CD4-positive, alpha-beta T cell treated with Interleukin-17A for 4 hours (primary cell): ENCODE measurements around the gene SGCE.

ENCODE experiments used
- DNase-seq: peaks from one replicate; pipeline ENCODE4 v3.0.0-alpha.2; 2020; ENCODE audit warnings: mixed read lengths

SGCE gene

GRCh38 chr7:94618126-94618525 is 37.8 kb downstream of the SGCE start:
- no peak for DNase-seq

DNA sequence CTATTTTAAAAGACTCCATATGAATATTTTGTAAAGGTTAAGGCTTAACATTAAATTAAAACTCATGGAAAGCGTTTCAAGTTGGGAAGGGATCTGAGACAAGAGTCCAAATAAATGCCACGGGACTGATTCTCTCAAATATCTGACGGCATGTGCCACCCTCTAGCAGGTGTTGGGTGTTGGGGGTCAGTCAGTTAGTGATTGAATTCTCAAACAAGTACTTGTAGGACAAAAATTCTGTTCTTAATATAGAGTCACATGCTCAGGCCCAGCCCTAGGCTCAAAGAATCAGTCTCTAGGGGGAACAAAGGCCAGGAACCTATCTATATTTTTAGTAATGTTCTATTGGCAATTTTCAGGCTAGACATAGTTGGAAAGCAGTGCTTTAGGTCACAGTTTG is 39.1 kb downstream of the SGCE start:
- no peak for DNase-seq

GRCh38 chr7:94615666-94616065 is 40.3 kb downstream of the SGCE start:
- no peak for DNase-seq

- no peak for DNase-seq
Measured at GRCh38 chr7:94612661-94613060, 43.3 kb downstream of the SGCE start.

DNA sequence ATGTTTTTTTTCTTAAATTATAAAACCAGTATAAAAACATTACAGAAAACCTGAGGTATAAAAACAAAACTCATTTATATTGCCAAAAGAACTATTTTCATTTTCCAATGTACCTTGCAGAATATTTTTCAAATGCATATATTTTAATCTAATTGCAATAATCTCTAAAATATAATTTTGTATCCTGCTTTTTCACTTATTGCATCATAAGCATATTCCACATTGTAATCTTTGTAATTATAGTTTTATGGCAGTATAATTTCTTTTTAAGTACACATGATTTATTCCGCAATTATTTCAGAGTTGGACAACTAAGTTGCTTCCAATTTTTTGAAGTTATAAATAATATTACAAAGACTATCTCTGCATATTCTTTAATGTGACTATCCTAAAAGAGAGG is 43.7 kb downstream of the SGCE start:
- DNase-seq = no peak

GRCh38 chr7:94609561-94609960 is 46.4 kb downstream of the SGCE start:
- DNase-seq = no peak

GRCh38 chr7:94605031-94605430 is 50.9 kb downstream of the SGCE start:
- DNase-seq = no peak

- no peak for DNase-seq
Measured at GRCh38 chr7:94602181-94602580, 53.8 kb downstream of the SGCE start.

- no peak for DNase-seq
Measured at GRCh38 chr7:94600267-94600666, 55.7 kb downstream of the SGCE start.

- no peak for DNase-seq
Measured at GRCh38 chr7:94595717-94596116, 60.2 kb downstream of the SGCE start.

DNA sequence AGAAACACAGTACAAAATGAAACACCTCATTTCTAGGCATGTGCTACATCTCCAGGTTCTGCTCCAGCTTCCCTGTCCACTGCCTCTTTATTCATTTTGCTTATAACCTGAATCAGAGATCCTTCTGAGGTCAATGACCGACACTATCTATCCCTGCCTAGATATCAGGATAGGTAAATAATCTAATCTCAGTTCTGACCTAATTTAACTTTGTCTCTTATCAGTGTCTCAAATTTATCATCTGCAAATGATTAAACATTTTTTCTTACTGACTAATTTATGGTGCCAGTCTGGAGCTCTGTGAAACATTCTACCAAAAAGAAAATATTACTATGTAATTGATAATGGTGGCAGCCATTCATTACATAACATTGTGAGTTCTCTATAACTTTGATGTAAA is 61.1 kb downstream of the SGCE start:
- no peak for DNase-seq

DNA sequence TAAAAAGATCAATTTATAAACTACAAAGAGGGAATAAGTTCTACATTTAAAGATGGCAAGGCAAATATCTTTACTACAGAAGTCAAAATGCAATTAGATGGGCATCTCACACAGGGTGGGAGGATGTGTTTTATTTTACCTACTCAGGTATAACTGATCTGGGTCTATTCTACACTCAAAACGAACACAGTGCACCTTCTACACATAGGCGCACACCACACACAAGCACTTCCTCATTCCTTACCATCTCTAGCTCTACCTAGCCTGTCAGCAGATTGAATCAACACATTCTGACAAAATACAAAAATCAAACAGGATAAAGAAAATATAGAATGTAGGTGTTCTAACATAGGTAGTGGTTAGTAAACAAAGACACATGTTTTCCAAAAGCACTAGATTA is 64.8 kb downstream of the SGCE start:
- DNase-seq = no peak

- no peak for DNase-seq
Measured at GRCh38 chr7:94590526-94591162, 65.3 kb downstream of the SGCE start.

DNA sequence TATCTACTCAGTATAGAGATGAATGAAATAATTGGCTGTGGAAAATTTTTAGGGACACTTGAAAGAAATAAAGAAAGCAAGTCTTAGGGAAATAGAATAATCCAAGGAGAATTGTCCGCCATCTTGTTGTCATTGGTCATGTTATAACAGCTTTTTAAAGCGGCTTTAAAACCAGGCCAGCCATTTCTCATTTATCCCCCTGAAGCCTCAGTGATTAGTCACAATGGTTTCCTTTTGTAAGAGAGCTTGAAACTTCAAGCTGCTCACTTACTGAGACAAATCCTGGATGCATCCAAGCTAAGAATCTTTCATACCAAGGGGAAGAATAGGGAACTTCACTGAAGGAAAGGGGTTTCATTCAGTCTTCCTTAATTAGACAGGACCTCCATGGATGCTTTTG is 67.9 kb downstream of the SGCE start:
- no peak for DNase-seq

GRCh38 chr7:94584113-94584512 is 71.8 kb downstream of the SGCE start:
- no peak for DNase-seq

- no peak for DNase-seq
Measured at GRCh38 chr7:94580601-94581000, 75.3 kb downstream of the SGCE start.

GRCh38 chr7:94579470-94579869 is 76.5 kb downstream of the SGCE start:
- no peak for DNase-seq

DNA sequence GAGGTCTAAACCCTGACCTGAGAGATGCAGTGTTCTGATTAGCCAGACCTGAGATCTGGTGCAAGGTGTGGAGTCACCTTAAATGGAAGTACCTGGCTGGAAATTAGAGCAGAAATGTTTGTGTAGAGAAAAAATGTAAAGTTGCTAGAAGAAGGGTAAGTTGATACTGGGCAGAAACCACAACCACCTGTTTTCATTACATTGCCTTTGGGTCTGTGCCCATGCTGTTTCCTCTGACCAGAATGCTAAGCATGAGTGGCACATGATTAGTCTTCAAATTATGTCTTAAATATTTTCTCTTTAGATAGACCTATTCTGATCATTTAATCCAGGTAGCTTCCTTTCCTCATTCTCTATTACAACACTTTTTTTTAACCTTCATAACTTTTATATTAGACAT is 77.3 kb downstream of the SGCE start:
- no peak for DNase-seq

GRCh38 chr7:94577357-94577756 is 78.6 kb downstream of the SGCE start:
- no peak for DNase-seq

- no peak for DNase-seq
Measured at GRCh38 chr7:94576316-94576715, 79.6 kb downstream of the SGCE start.

GRCh38 chr7:94575646-94576045 is 80.3 kb downstream of the SGCE start:
- no peak for DNase-seq

GRCh38 chr7:94571816-94572215 is 84.1 kb downstream of the SGCE start:
- DNase-seq = no peak

GRCh38 chr7:94567396-94567795 is 88.5 kb downstream of the SGCE start:
- DNase-seq = no peak

DNA sequence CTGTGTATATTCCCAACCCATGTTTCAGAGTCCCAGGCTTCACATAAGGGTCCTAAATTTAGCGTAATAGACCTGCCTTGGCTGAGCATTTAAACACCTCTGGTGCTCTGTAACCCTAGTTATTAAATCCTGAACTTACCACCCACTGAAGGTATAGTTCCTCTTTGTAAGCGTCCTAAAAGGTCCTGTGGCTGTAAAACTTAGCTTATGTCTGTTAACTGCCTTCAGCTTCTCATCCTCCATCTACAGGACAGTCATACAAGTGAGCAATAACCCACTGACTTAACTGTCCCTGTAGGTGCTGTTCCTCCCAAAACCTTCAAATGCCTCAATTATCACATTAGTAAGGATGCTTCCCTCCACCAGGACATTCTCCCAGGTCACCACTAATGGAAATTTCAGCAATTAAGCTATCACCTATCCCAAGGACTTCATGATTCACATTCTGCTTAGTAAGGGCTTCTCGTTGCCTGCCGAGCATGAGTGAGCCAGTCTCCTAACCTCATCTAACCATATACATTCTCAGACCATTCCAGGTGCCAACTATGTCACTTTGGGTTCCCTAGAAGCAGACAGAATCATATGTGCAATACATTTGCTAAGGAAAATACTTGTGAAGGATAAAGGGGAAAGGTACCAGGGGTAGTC is 90.6 kb downstream of the SGCE start:
- no peak for DNase-seq

- DNase-seq = no peak
Measured at GRCh38 chr7:94562525-94562924, 93.4 kb downstream of the SGCE start.
